Osteocyte (in vitro differentiated cells): ENCODE measurements around the gene TYW1. TPM values are rescaled to one million over a fixed set of nuclear protein-coding genes. Genes with fewer than 3 reads are reported as not detected.
"Not testable (repeated sequence)": the region's sequence is repeated elsewhere in the genome, so short reads cannot be mapped to it uniquely, and the experiment has no call there.

Source experiments
- DNase-seq: peaks from one replicate; pipeline ENCODE4 v3.0.0; 2021; ENCODE audit warnings: mixed read lengths; ENCODE audit not compliant: unreplicated experiment; ENCODE audit errors: extremely low spot score
- H3K27ac Mint-ChIP-seq: one replicate; pipeline ENCODE4 v1.8.0; 2021; ENCODE audit warnings: mild to moderate bottlenecking, mixed read lengths; ENCODE audit not compliant: unreplicated experiment
- H3K27me3 Mint-ChIP-seq: one replicate; pipeline ENCODE4 v1.8.0; 2021; ENCODE audit warnings: mixed read lengths; ENCODE audit not compliant: unreplicated experiment
- H3K36me3 Mint-ChIP-seq: one replicate; pipeline ENCODE4 v1.8.0; 2021; ENCODE audit warnings: mixed read lengths; ENCODE audit not compliant: unreplicated experiment
- H3K4me1 Mint-ChIP-seq: one replicate; pipeline ENCODE4 v1.8.0; 2021; ENCODE audit warnings: mixed read lengths; ENCODE audit not compliant: unreplicated experiment
- H3K4me3 Mint-ChIP-seq: one replicate; pipeline ENCODE4 v1.8.0; 2021; ENCODE audit warnings: mild to moderate bottlenecking, moderate library complexity, mixed read lengths; ENCODE audit not compliant: unreplicated experiment
- H3K9me3 Mint-ChIP-seq: one replicate; pipeline ENCODE4 v1.8.0; 2021; ENCODE audit warnings: mixed read lengths; ENCODE audit not compliant: unreplicated experiment
- total RNA-seq: library from RNA; stranded (reverse); gene quantifications from 2 replicates; pipeline ENCODE4 v1.2.1, GENCODE V29; 2021
- TF ChIP-seq, protein P1 (sequence below): fragments of 200-600 bp; sonication (generic); IDR thresholded peaks from 2 replicates; pipeline ENCODE4 v1.5.0; 2021; ENCODE audit warnings: antibody characterized with exemption, mild to moderate bottlenecking, moderate library complexity

TYW1 gene
- total RNA-seq, 1 donor from 2014 or later: 17.2 TPM

DNA sequence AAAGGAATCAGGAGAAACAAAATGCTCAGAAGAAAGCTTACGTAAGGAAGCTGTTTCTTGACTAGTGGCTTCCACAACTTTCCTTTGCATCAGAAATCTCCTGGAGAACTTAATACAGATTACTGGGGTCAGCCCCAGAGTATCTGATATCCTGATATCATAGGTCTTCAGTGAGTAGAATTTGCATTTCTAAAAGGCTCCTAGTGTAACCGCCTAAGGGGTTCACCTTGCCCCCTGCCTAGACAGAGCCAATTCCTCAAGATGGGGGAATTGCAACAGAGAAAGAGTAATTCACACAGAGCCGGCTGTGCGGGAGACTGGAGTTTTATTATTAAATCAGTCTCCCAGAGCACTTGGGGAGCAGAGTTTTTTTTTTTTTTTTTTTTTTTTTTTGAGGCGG lies 251.7 kb downstream of the TYW1 start:
- not testable (repeated sequence) for H3K27ac Mint-ChIP-seq, H3K36me3 Mint-ChIP-seq, DNase-seq, H3K4me1 Mint-ChIP-seq, H3K27me3 Mint-ChIP-seq, H3K9me3 Mint-ChIP-seq, H3K4me3 Mint-ChIP-seq

DNA sequence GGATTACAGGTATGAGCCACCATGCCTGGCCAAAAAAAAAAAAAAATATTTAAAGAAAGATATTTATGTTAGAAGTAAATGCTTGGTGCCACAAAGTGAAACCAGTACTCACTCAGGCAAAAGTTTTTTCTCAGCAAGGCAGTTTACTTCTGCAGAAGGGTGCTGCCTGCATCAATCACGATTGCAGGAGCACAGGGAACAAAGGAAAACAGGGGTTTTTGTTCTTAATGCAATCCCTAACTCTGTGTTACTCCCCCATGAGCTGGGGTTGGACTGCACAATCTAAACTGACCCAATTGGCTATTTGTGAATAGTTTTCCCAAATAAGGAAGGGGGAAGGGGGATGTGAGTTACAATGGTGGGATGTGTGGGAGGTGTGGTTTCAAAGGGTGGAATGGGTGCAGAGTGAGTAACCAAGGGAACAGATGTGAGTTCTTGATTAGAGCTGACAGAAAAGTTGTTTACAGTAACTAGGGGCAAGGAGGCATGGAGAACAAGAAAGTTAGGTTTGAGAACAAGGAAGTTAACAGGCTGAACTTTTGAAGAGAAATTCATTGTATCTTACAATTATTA lies 255.4 kb downstream of the TYW1 start:
- no peak overlapping the region for H3K27ac Mint-ChIP-seq
- peaks cover 4% of the 10 kb centered on the region for H3K36me3 Mint-ChIP-seq
- no peaks in the 10 kb centered on the region for H3K27me3 Mint-ChIP-seq
- no peak for DNase-seq
- no peaks in the 10 kb centered on the region for H3K4me1 Mint-ChIP-seq
- TF ChIP-seq, protein P1, sequence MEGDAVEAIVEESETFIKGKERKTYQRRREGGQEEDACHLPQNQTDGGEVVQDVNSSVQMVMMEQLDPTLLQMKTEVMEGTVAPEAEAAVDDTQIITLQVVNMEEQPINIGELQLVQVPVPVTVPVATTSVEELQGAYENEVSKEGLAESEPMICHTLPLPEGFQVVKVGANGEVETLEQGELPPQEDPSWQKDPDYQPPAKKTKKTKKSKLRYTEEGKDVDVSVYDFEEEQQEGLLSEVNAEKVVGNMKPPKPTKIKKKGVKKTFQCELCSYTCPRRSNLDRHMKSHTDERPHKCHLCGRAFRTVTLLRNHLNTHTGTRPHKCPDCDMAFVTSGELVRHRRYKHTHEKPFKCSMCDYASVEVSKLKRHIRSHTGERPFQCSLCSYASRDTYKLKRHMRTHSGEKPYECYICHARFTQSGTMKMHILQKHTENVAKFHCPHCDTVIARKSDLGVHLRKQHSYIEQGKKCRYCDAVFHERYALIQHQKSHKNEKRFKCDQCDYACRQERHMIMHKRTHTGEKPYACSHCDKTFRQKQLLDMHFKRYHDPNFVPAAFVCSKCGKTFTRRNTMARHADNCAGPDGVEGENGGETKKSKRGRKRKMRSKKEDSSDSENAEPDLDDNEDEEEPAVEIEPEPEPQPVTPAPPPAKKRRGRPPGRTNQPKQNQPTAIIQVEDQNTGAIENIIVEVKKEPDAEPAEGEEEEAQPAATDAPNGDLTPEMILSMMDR: no peak
- H3K9me3 Mint-ChIP-seq: peaks cover 3% of the 10 kb centered on the region
- H3K4me3 Mint-ChIP-seq: no peak overlapping the region

DNA sequence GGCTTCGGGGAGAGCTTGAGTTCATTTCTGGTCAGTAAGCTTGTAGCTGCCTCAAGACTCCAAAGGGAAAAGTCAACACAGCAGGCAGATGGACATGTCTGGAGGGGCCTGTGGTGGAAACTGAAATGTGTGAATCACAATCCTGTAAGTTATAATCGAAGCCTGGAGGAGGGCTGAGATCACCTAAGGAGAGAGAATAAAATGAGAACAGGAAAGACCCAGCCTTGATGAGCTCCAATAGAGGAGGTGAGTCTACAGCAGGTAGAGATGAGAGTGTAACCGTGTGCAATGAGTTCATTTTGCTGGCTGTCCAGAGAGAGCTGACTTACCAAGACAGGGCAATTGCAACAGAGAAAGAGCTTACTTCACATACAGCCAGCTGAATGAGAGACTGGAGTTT lies 258.4 kb downstream of the TYW1 start:
- not testable (repeated sequence) for H3K27me3 Mint-ChIP-seq, DNase-seq, H3K36me3 Mint-ChIP-seq, H3K4me1 Mint-ChIP-seq, H3K9me3 Mint-ChIP-seq, H3K4me3 Mint-ChIP-seq, H3K27ac Mint-ChIP-seq

DNA sequence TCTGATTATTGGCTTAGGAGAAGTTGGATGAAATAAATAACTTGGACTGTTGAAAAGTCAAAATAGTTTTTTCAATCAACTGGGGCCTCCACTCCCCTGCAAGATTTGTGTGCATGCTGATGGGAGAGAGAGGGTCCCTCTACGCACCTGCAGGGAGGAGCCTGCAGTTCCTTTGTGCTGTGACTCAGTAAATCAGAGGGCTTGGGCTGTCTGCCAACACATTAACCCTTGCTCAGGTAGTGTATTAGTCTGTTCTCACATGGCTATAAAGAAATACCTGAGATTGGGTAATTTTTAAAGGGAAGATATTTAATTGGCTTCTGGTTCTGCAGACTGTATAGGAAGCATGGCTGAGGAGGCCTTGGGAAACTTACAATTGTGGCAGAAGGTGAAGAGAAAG lies 261.1 kb downstream of the TYW1 start:
- H3K9me3 Mint-ChIP-seq, H3K27me3 Mint-ChIP-seq, DNase-seq, H3K4me1 Mint-ChIP-seq, H3K27ac Mint-ChIP-seq, H3K4me3 Mint-ChIP-seq, H3K36me3 Mint-ChIP-seq: not testable (repeated sequence)

GRCh38 chr7:67259363-67259762 lies 262.7 kb downstream of the TYW1 start:
- H3K4me1 Mint-ChIP-seq, H3K4me3 Mint-ChIP-seq, DNase-seq, H3K36me3 Mint-ChIP-seq, H3K9me3 Mint-ChIP-seq, H3K27ac Mint-ChIP-seq, H3K27me3 Mint-ChIP-seq: not testable (repeated sequence)

DNA sequence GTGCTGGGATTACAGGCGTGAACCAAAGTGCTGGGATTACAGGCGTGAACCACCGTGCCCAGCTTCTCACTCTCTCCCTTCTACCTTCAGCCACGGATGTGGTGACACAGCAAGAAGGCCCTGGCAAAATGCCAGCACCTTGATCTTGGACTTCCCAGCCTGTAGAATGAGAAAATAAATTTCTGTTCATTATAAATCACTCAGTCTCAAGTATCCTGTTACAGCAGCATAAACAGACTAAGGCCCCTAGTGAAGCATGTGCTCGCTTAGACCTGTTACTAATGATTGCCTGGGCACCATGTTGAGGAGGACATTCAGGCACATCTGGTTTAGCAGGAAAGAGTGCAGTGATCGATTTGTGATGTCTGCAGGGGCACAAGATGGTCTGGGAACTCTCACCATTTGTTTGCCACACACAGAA lies 263.5 kb downstream of the TYW1 start:
- H3K4me1 Mint-ChIP-seq, H3K36me3 Mint-ChIP-seq, H3K4me3 Mint-ChIP-seq, H3K27ac Mint-ChIP-seq, H3K27me3 Mint-ChIP-seq, H3K9me3 Mint-ChIP-seq, DNase-seq: not testable (repeated sequence)

DNA sequence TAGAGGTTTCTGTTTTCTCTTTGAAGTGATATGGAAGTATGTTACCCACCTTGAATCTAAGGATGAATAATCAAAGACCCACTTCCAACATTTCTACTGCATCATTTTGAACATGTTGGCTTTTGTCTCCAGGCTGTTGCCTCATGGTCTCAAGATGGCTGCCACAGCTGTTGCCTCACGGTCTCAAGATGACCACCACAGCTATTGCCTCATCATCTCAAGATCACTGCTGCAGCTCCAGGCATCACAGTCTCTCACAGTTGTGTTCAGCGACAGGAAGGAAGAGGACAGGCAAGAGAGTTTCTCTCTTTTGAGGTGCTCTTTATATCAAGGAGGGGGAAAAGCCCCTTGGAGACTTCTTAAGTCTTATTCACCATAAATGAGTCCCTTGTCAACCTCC lies 267.4 kb downstream of the TYW1 start:
- DNase-seq, H3K36me3 Mint-ChIP-seq, H3K27ac Mint-ChIP-seq, H3K9me3 Mint-ChIP-seq, H3K4me1 Mint-ChIP-seq, H3K27me3 Mint-ChIP-seq, H3K4me3 Mint-ChIP-seq: not testable (repeated sequence)

DNA sequence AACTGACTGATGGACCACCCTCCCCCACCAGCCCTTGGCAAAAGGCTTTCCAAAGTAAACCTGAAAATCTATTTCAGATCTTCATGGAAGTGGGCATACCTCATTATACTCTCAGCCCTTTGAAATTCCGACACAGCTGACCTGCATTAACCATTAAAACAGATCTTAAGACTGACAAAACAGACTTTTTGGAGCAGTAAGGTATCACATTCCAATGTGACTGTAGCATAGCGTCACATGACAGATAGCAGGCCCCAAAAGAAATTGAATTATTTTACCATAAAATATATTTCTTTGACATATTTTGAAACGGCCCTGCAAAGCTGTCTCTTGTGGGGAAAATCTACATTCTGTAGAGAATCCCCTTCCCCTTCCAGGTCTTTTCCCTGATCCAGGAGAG lies 269.4 kb downstream of the TYW1 start:
- not testable (repeated sequence) for H3K36me3 Mint-ChIP-seq, H3K27me3 Mint-ChIP-seq, H3K4me1 Mint-ChIP-seq, H3K4me3 Mint-ChIP-seq, H3K9me3 Mint-ChIP-seq, H3K27ac Mint-ChIP-seq, DNase-seq

DNA sequence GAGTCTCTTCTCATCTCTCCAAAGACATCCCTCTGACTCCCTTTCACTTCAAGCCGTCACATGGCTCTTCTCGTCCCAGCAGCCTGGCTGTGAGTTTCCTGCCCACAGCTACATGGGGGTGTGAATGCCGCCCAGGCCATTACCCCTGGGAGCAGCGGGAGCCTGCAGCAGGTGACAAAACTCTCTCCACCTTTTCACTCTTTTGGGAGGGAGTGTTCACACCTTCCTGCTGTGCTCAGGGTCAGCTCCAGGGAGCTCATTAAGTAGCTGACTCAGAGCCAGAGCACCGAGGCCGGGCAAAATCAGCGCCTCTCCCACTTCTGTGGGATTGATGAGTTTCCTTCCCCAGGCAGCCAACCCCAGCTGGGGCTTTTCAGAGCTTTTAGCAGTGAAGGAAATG lies 271.3 kb downstream of the TYW1 start:
- H3K27ac Mint-ChIP-seq: no peak overlapping the region
- no peaks in the 10 kb centered on the region for H3K4me1 Mint-ChIP-seq
- H3K4me3 Mint-ChIP-seq: no peak overlapping the region
- TF ChIP-seq, protein P1: no peak
- no peaks in the 10 kb centered on the region for H3K9me3 Mint-ChIP-seq
- no peaks in the 10 kb centered on the region for H3K27me3 Mint-ChIP-seq
- peaks cover 4% of the 10 kb centered on the region for H3K36me3 Mint-ChIP-seq
- DNase-seq: no peak

DNA sequence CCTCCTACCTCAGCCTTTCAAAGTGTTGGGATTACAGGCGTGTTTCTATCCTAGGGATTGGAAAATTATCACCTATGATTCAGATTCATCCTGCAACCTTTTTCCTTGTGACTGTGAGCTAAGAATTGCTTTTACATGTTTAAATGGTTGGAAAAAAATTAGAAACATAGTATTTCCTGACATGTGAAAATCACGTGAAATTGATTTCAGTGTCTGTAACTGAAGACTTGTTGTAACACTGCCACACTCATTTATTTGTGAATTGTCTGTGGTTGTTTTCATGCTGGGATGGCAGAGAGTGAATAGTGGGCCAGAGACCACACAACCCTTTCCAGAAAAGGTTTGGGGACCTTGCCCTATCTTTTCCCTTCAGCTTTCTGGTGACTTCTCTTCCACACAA lies 273.3 kb downstream of the TYW1 start:
- H3K27me3 Mint-ChIP-seq, H3K9me3 Mint-ChIP-seq, DNase-seq, H3K4me3 Mint-ChIP-seq, H3K36me3 Mint-ChIP-seq, H3K27ac Mint-ChIP-seq, H3K4me1 Mint-ChIP-seq: not testable (repeated sequence)
